ENCODE results near the gene ADAM12.

- TF ChIP-seq CTCF (conservative IDR thresholded peaks at IDR 0.05 in 1 of 2, IDR thresholded peaks at IDR 0.05 in 1 of 2; ENCODE audit: low read depth in 1 of 2, low read length in 2 of 2) (no peak), EZH2 (IDR thresholded peaks at IDR 0.05; ENCODE audit: low read length, missing control alignments) (no peak)
Observed at GRCh38 chr10:126133082-126133620, 255.1 kb downstream of the ADAM12 start.

Data from fibroblast of lung (primary cell).